Bronchial epithelial cell (primary cell): ENCODE results near the gene PLK3. TPM values are rescaled to one million over a fixed set of nuclear protein-coding genes. Genes with fewer than 3 reads are reported as not detected.
"Not testable (repeated sequence)": the region's sequence is repeated elsewhere in the genome, so short reads cannot be mapped to it uniquely, and the experiment has no call there.

Experiments used
- DNase-seq: peaks from one replicate; pipeline ENCODE4 v3.0.0-alpha.2; 2010; ENCODE audit warnings: low read depth
- FAIRE-seq: peaks from 2 replicates; lab custom pipeline; 2011; peaks lifted over from hg19 to GRCh38; lab: Jason Lieb, UNC
- H3K27me3 ChIP-seq: 2 replicates; pipeline ENCODE4 v1.5.1; 2011; ENCODE audit warnings: low read length; ENCODE audit not compliant: control insufficient read depth, insufficient read depth
- H3K36me3 ChIP-seq: 2 replicates; pipeline ENCODE4 v1.5.1; 2011; ENCODE audit warnings: low read length; ENCODE audit not compliant: control insufficient read depth, insufficient read depth
- H3K4me3 ChIP-seq: 2 replicates; pipeline ENCODE4 v1.5.1; 2011; ENCODE audit warnings: mild to moderate bottlenecking, low read depth, low read length, control low read depth
- total RNA-seq: library from RNA; depleted of rRNA; stranded (reverse); fragments of >200 nt; gene quantifications from 2 replicates; pipeline ENCODE4 v1.2.1, GENCODE V29; 2014
- TF ChIP-seq, protein P1 (sequence below): IDR thresholded peaks from 2 replicates; pipeline ENCODE4 v1.5.1; 2011; ENCODE audit warnings: mild to moderate bottlenecking, moderate library complexity, low read length, control low read depth, inconsistent platforms; ENCODE audit not compliant: insufficient read depth, severe bottlenecking

Gene PLK3
- total RNA-seq, 1 donor from 2014 or later = 19.5 TPM

DNA sequence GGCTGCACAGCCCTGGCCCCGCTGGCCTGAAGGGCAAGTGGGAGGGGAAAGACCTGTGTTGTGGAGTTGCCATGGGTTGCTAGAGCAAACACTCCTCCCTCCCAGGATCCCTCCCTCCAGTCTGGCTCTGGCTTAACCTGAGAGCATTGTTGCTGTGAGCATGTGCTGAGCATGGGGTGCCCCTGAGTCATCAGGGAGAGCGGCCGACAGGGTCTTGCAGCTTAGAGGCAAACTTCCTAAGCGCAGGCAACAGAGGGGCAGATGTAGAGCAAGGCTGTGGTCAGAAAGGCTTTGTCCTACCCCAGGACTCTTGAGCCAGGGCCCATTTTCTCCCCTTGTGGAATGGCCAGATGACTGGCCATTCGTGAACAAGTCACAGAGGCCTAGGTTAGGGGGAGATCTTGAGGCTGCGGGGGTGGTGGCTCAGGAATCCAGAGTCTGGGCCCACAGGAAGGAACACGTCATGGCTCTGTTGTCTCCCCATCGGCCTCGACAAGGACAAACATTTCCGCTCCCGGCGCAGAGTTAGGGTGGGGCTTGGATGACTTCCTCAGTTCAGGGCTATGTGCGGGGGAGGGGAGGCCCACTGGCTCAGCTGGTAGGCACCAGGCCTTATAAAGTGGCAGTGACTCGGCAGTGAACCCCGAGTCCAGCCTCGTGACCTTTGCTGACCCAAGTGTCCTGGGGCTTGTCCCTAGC, 7.3 kb downstream of the PLK3 start:
- DNase-seq (peak; percentile 99), FAIRE-seq (peak; percentile 95)
- Histone ChIP-seq H3K36me3 (peaks cover 30% of the 10 kb centered on the region), H3K27me3 (no peaks in the 10 kb centered on the region), H3K4me3 (no peak overlapping the region)
- TF ChIP-seq, protein P1, sequence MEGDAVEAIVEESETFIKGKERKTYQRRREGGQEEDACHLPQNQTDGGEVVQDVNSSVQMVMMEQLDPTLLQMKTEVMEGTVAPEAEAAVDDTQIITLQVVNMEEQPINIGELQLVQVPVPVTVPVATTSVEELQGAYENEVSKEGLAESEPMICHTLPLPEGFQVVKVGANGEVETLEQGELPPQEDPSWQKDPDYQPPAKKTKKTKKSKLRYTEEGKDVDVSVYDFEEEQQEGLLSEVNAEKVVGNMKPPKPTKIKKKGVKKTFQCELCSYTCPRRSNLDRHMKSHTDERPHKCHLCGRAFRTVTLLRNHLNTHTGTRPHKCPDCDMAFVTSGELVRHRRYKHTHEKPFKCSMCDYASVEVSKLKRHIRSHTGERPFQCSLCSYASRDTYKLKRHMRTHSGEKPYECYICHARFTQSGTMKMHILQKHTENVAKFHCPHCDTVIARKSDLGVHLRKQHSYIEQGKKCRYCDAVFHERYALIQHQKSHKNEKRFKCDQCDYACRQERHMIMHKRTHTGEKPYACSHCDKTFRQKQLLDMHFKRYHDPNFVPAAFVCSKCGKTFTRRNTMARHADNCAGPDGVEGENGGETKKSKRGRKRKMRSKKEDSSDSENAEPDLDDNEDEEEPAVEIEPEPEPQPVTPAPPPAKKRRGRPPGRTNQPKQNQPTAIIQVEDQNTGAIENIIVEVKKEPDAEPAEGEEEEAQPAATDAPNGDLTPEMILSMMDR = no peak

DNA sequence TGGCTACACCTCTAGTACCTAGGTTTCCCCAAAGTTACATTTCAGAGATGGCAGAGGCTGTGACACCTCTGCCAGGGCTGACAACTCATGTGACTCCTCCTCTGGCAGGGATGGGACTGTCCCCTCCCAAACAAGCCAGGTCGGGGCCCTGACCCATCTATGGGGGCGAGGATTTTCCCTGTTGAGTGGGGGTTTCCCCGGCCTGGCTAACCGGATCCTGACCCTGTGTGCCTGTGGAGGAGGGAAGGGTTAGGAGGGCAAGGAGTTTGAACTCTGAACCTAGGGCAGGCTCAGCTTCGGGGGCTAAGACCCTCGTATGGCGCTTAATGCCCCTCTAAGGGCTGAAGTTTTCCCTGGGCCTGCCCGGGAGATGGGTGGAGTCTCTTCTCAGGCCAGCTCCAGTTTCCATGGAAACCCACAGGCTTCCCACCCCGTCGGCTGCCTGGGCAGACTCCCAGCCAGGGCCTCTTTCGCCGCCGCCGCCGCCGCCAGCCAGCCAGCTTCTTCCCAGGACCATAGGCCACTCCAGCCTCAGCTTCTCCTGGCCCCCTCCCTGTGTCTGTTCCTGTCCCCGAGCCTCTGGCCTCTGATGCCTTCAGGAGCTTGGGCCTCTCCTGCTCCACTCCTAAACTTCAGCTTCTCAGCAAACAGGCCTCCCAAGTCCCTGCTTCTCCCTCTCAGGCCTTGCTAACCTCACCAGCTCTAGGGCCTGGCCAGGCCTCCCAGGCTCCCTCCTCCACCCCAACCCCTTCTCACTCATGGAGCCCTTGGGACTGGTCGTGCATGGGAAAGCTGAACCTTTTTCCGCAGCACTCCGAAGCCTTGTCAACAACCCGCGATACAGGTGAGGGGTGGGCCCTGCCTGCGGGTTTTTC, 8.1 kb downstream of the PLK3 start, which contains the start of gene BTBD19:
BTBD19 (plus strand) TSS at position 461 of the 875 bp plus-strand sequence; CDS start at position 759, 298 bp downstream.
- DNase-seq (no peak), FAIRE-seq (no peak)
- Histone ChIP-seq H3K36me3 (peaks cover 22% of the 10 kb centered on the region), H3K27me3 (no peaks in the 10 kb centered on the region), H3K4me3 (no peak within 1 kb of the TSS)
- TF ChIP-seq, protein P1 = no peak

DNA sequence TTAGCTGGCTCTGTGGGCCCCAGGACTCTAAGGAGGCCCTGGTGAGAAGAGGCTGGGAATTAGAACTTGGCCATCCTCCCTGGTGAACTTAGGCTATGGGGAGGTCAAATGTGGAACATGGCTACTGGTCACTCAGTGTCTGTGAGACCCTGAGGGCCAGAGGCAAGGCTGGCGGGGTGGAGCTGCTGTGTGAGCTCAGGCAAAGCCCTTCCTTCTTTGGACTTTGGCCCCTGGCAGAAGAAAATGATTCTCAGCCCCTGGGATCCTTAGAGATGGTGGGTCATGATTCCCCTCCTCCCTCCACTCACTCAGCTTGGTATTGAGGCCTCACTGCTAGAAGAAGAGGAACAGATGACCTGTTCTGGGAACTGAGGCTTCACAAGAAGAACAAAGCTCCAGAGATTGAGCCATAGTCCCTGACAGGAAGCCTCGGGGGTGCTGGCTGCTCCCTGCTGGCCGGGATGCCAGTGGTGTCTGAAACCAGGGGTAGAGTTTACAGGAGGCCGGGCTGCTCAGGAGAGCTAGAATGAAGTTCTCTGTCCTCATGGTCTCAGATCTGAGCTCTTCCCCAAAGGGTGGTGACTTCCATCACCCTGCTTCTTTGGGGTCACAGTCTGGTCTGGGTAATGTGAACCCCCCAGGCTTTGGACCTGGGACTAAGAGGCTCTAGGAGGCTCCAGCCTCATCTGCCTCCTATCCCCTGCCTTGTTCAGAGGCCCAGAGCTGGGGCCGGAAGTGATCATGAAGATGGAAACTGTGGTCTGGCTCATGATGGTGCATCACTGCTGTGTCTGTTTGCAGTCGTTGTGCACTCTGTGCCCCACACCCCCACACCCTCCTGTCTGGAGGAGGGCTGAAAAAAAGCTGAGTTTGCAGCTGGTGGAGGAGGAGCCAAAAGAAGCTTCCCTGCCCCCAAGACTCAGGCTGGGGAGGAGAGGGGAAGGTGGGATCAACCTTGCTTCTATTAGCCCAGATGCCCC, 9.1 kb downstream of the PLK3 start:
- TF ChIP-seq, protein P1 = no peak
- DNase-seq = peak; percentile 46
- FAIRE-seq = no peak
- H3K36me3 ChIP-seq = peaks cover 14% of the 10 kb centered on the region
- H3K27me3 ChIP-seq = no peaks in the 10 kb centered on the region
- H3K4me3 ChIP-seq = no peak overlapping the region

DNA sequence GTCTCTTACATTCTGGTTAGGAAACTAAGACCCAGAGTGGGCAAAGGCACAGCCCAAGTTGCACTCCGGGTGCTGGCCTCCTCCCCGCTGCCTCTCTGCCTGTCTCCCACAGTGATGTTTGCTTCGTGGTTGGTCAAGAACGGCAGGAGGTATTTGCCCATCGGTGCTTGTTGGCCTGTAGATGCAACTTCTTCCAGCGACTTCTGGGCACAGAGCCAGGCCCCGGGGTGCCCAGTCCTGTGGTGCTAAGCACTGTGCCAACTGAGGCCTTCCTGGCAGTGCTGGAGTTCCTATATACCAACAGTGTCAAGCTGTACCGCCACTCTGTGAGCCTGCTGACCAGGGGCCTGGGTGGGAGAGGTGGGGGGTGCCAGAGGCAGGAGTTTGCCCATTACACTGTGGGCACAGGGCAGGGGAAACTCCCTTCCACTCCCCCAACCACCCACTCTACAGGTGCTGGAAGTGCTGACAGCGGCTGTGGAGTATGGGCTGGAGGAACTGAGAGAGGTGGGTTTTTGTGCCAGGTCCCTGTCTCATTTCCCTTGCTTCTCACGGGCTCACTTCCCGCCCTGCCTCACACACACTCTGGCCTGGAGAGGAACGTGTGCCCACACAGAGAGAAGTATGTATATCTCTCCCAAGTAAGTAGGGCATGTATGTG, 10.1 kb downstream of the PLK3 start:
- FAIRE-seq (peak; percentile 28), DNase-seq (no peak)
- peaks cover 10% of the 10 kb centered on the region for H3K36me3 ChIP-seq
- no peaks in the 10 kb centered on the region for H3K27me3 ChIP-seq
- TF ChIP-seq, protein P1 = no peak
- no peak overlapping the region for H3K4me3 ChIP-seq

DNA sequence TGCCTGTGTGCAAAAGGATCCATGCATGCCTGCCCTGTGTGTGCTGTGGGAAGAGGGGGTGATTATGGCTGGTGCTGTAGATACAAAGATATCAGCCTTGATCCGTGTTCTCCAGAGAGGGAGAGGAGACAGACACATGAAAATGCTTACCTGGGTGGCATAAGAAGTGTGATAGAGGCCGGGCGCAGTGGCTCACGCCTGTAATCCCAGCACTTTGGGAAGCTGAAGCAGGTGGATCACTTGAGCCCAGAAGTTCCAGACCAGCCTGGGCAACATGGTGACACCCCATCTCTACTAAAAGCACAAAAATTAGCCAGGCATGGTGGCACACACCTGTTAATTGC, 10.6 kb downstream of the PLK3 start:
- not testable (repeated sequence) for H3K36me3 ChIP-seq, FAIRE-seq, DNase-seq, H3K27me3 ChIP-seq, H3K4me3 ChIP-seq
